Breast epithelium (tissue), 3 donors: ENCODE data around the gene GCN1.

Source experiments
- POLR2A ChIP-seq: fragments of 450-650 bp; IDR thresholded peaks from one replicate; pipeline ENCODE4 v1.6.1; 2016; ENCODE audit warnings: antibody characterized with exemption, mild to moderate bottlenecking, moderate library complexity
- POLR2AphosphoS5 ChIP-seq, 3 donors: sonication (generic); formaldehyde crosslinking; IDR thresholded peaks; one replicate each; pipeline ENCODE4 v1.6.1; 2017; ENCODE audit warnings: antibody characterized with exemption in 3 of 3
- TF ChIP-seq, protein P1 (sequence below), 3 donors: fragments of 450-650 bp; IDR thresholded peaks; one replicate each; pipeline ENCODE4 v1.5.1; 2016 to 2017; ENCODE audit warnings: antibody characterized with exemption in 3 of 3, mild to moderate bottlenecking in 3 of 3, moderate library complexity in 3 of 3

DNA sequence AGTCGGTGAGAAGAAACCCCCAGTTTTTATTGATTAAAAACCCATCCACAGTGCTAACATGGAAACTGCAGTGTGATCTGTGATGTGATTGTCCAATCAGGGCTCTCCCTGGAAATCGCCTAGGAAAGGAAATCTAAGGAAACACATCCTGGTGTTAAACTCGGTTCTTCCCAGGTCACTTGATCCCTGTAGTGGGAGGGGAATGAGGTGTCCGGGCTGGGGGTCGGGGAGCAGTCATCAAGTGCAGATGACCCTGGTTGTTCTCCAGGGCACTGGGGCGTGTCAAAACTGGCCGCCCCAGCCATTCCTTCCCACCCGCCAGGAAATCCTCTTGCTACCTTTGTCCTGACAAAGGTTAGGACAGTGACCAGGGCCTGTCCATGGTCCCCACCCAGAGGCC, 98.8 kb downstream of the GCN1 start:
- TF ChIP-seq, protein P1, sequence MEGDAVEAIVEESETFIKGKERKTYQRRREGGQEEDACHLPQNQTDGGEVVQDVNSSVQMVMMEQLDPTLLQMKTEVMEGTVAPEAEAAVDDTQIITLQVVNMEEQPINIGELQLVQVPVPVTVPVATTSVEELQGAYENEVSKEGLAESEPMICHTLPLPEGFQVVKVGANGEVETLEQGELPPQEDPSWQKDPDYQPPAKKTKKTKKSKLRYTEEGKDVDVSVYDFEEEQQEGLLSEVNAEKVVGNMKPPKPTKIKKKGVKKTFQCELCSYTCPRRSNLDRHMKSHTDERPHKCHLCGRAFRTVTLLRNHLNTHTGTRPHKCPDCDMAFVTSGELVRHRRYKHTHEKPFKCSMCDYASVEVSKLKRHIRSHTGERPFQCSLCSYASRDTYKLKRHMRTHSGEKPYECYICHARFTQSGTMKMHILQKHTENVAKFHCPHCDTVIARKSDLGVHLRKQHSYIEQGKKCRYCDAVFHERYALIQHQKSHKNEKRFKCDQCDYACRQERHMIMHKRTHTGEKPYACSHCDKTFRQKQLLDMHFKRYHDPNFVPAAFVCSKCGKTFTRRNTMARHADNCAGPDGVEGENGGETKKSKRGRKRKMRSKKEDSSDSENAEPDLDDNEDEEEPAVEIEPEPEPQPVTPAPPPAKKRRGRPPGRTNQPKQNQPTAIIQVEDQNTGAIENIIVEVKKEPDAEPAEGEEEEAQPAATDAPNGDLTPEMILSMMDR (IDR thresholded peaks at IDR 0.05), result no peak
- TF ChIP-seq POLR2A, result no peak
- no peak for TF ChIP-seq POLR2AphosphoS5 (IDR thresholded peaks at IDR 0.05)
